IPS-18a (cell line): ENCODE data around the gene VPS54.

ENCODE experiments used
- H3K27ac ChIP-seq: one replicate; pipeline ENCODE4 v1.5.1; 2013; ENCODE audit warnings: low read length
- H3K27me3 ChIP-seq: one replicate; pipeline ENCODE4 v1.6.1; 2013; ENCODE audit warnings: mild to moderate bottlenecking, low read length; ENCODE audit not compliant: control insufficient read depth, insufficient read depth
- H3K36me3 ChIP-seq: one replicate; pipeline ENCODE4 v1.6.1; 2013; ENCODE audit warnings: low read depth, low read length; ENCODE audit not compliant: control insufficient read depth
- H3K4me1 ChIP-seq: one replicate; pipeline ENCODE4 v1.6.1; 2013; ENCODE audit warnings: low read depth, low read length; ENCODE audit not compliant: control insufficient read depth
- H3K4me3 ChIP-seq: one replicate; pipeline ENCODE4 v1.5.1; 2013; ENCODE audit warnings: low read length
- H3K9ac ChIP-seq: one replicate; pipeline ENCODE4 v1.6.1; 2013; ENCODE audit warnings: mild to moderate bottlenecking, low read length, moderate library complexity
- H3K9me3 ChIP-seq: one replicate; pipeline ENCODE4 v1.6.1; 2013; ENCODE audit warnings: low read depth, low read length; ENCODE audit not compliant: control insufficient read depth

VPS54 gene, protein sequence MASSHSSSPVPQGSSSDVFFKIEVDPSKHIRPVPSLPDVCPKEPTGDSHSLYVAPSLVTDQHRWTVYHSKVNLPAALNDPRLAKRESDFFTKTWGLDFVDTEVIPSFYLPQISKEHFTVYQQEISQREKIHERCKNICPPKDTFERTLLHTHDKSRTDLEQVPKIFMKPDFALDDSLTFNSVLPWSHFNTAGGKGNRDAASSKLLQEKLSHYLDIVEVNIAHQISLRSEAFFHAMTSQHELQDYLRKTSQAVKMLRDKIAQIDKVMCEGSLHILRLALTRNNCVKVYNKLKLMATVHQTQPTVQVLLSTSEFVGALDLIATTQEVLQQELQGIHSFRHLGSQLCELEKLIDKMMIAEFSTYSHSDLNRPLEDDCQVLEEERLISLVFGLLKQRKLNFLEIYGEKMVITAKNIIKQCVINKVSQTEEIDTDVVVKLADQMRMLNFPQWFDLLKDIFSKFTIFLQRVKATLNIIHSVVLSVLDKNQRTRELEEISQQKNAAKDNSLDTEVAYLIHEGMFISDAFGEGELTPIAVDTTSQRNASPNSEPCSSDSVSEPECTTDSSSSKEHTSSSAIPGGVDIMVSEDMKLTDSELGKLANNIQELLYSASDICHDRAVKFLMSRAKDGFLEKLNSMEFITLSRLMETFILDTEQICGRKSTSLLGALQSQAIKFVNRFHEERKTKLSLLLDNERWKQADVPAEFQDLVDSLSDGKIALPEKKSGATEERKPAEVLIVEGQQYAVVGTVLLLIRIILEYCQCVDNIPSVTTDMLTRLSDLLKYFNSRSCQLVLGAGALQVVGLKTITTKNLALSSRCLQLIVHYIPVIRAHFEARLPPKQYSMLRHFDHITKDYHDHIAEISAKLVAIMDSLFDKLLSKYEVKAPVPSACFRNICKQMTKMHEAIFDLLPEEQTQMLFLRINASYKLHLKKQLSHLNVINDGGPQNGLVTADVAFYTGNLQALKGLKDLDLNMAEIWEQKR

GRCh38 chr2:64019083-64019974 lies at the start of gene VPS54:
Gene VPS54 (minus strand): TSS chr2:64019428. CDS start chr2:63983999, 35,429 bp downstream.
- H3K4me3 ChIP-seq, result peak within 1 kb of the TSS; percentile 70
- peak within 1 kb of the TSS; percentile 73 for H3K9ac ChIP-seq
- peaks cover 17% of the 10 kb centered on the region for H3K4me1 ChIP-seq
- peak within 1 kb of the TSS; percentile 63 for H3K27ac ChIP-seq
- H3K27me3 ChIP-seq, result no peaks in the 10 kb centered on the region
- no peaks in the 10 kb centered on the region for H3K36me3 ChIP-seq
- H3K9me3 ChIP-seq, result no peaks in the 10 kb centered on the region

GRCh38 chr2:64067326-64067725 lies 48.1 kb upstream of the VPS54 start:
- H3K27ac ChIP-seq, result no peak overlapping the region
- H3K9ac ChIP-seq, result no peak overlapping the region
- H3K36me3 ChIP-seq, result no peaks in the 10 kb centered on the region
- no peaks in the 10 kb centered on the region for H3K27me3 ChIP-seq
- H3K4me1 ChIP-seq, result peaks cover 25% of the 10 kb centered on the region
- no peaks in the 10 kb centered on the region for H3K9me3 ChIP-seq
- no peak overlapping the region for H3K4me3 ChIP-seq

DNA sequence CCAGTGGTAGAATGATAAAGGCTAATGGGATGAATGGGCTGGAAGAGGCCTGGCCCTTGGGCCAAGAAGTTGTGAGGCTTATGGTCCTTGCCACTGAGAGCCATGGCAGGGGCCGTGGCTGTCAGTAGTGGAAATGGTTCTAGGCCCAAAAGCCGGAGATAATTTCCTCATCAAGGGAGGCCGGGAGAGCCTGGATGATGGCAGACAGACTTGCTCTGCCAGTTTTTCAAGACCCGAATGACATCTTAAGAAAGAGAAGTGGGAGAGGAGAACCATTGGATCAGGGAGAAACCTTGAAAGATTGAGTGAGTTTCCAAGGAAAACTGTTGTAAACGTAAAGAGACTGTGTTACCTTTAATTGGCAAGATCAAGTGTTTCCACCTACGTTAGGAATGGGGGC lies 46.3 kb upstream of the VPS54 start:
- Histone ChIP-seq H3K4me3 (no peak overlapping the region), H3K9me3 (no peaks in the 10 kb centered on the region), H3K27me3 (no peaks in the 10 kb centered on the region), H3K4me1 (peaks cover 20% of the 10 kb centered on the region), H3K27ac (no peak overlapping the region), H3K9ac (no peak overlapping the region), H3K36me3 (no peaks in the 10 kb centered on the region)

GRCh38 chr2:64063924-64064331 lies 44.7 kb upstream of the VPS54 start:
- Histone ChIP-seq H3K27me3 (no peaks in the 10 kb centered on the region), H3K4me3 (no peak overlapping the region), H3K4me1 (peaks cover 20% of the 10 kb centered on the region), H3K9ac (no peak overlapping the region), H3K27ac (no peak overlapping the region), H3K36me3 (no peaks in the 10 kb centered on the region), H3K9me3 (no peaks in the 10 kb centered on the region)

- no peaks in the 10 kb centered on the region for H3K9me3 ChIP-seq
- no peak overlapping the region for H3K4me3 ChIP-seq
- H3K4me1 ChIP-seq, result peaks cover 20% of the 10 kb centered on the region
- no peaks in the 10 kb centered on the region for H3K27me3 ChIP-seq
- no peak overlapping the region for H3K27ac ChIP-seq
- no peaks in the 10 kb centered on the region for H3K36me3 ChIP-seq
- no peak overlapping the region for H3K9ac ChIP-seq
Measured at GRCh38 chr2:64063454-64063853, 44.2 kb upstream of the VPS54 start.

DNA sequence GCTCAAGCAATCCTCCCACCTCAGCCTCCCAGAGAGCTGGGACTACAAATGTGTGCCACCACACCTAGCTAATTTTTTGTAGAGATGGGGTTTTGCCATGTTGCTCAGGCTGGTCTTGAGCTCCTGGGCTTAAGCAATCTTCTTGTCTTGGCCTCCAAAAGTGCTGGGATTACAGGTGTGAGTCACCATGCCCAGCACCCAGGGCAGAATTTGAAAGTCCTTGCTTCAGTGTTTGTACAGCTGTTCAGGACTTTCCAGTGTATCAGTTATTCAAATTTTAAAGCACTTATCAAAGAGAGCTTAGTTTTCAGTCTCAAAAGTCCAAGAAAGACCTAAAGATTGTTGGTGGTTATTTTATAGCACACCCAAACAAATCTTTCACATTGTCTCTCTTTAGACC lies 43.6 kb upstream of the VPS54 start:
- Histone ChIP-seq H3K9ac (no peak overlapping the region), H3K9me3 (no peaks in the 10 kb centered on the region), H3K27me3 (no peaks in the 10 kb centered on the region), H3K36me3 (no peaks in the 10 kb centered on the region), H3K27ac (no peak overlapping the region), H3K4me3 (no peak overlapping the region), H3K4me1 (peaks cover 20% of the 10 kb centered on the region)

DNA sequence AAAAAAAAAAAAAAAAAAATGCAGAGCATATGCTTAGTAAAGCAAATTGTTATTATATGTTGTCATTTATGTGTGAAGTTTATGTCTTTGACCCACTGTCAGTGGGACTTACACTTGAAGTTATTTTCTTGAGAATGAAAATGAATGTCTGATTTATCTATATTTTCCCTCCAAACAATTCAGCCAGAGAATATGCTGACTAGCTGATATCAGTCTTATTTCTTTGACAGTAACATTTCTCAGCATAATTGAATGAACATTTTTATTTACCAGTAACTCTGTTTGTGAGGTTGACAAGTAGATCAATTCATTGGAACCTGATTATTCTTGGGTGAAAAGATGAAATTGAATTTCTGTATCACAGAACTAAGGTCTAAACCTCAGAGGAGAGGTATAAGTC lies 40.0 kb upstream of the VPS54 start:
- Histone ChIP-seq H3K4me3 (no peak overlapping the region), H3K9me3 (no peaks in the 10 kb centered on the region), H3K4me1 (peaks cover 1% of the 10 kb centered on the region), H3K36me3 (no peaks in the 10 kb centered on the region), H3K27ac (no peak overlapping the region), H3K27me3 (no peaks in the 10 kb centered on the region), H3K9ac (no peak overlapping the region)

DNA sequence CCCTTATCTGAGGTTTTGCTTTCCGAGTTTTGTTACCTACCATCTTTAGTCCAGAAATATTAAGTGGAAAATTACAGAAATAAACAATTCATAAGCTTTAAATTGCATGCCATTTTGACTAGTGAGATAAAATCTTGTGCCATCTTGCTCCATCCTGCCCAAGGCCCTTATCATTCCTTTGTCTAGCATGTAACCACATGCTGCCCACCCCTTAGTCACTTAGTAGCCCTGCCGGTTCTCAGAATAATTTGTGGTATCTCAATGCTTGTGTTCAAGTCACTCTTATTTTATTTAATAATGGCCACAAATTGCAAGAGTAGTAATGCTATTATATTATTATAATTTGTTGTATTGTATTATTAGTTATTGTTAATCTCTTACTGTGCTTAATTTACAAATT lies 36.8 kb upstream of the VPS54 start:
- no peaks in the 10 kb centered on the region for H3K9me3 ChIP-seq
- H3K36me3 ChIP-seq, result no peaks in the 10 kb centered on the region
- no peaks in the 10 kb centered on the region for H3K27me3 ChIP-seq
- H3K4me3 ChIP-seq, result no peak overlapping the region
- no peak overlapping the region for H3K27ac ChIP-seq
- no peak overlapping the region for H3K9ac ChIP-seq
- peaks cover 12% of the 10 kb centered on the region for H3K4me1 ChIP-seq

DNA sequence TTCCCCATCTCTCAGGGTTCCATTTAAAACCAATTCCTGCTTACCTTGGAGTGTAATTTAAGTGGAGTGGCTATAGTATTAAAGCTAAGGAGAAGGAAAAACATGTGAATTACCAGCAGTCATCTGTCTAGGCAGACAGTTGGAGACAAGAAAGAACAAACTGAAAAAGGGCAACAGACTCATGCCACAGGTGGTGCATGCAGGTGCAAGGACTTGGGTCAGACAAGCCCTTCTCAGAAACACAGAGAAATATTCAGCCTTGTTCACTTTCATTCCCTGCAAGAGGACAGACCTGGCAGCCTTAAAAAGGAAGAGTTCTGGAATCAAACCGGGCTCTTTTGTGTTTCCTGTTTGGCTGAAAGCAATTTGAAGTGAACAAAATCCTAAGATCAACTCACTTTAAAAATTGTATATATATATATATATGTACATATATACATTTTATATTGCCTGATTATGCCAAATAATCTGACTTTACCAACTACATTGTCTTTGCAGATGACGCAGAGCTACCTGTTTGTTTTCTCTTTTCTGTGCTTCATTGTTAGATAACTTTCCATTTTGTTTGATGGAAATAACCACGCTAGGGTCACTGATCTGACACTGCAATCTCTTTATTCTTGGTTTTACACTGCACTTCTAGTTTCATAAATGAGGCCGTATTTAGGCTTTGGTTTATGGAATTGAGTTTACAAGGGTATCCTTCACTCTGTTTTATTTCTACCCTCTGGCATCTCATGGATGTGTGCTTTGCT lies 35.1 kb upstream of the VPS54 start:
- no peaks in the 10 kb centered on the region for H3K27me3 ChIP-seq
- H3K9ac ChIP-seq, result no peak overlapping the region
- no peak overlapping the region for H3K27ac ChIP-seq
- no peak overlapping the region for H3K4me3 ChIP-seq
- no peaks in the 10 kb centered on the region for H3K9me3 ChIP-seq
- peaks cover 16% of the 10 kb centered on the region for H3K4me1 ChIP-seq
- no peaks in the 10 kb centered on the region for H3K36me3 ChIP-seq

DNA sequence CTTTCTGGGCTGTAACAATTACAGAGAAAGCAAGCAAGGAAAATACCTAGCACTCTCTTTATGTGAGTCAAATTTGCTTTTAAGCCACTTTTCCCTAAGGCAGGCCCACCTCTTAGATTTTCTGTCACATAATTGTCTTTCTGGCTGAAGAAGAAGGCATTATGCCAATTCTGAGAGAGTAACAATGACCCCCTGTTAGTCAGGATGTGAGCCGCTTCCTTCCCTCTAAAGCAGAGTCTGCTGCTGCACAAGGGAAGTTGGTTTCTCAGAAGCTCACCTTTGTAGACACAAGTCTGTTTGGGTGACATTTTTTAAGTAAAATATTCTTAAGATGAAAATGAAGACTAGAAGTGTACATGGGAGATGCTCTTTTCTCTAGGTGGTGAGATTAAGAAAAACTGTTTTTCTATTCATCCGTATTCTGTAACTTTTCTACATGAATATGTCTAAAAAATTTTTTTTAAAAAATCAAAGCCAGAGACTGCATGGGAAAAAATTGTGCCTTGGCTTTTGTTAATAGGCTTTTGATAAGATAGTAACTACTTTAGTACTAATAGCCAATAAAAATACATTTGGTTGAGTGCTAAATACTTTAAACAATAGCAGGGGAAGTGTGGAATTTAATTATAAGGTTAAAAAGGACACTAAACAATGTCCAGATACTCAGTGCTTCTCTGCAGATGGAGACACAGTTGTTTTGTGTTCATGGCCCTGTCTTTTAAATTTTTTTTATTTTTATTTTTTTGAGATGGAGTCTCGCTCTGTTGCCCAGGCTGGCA lies 33.4 kb upstream of the VPS54 start:
- Histone ChIP-seq H3K4me1 (peaks cover 16% of the 10 kb centered on the region), H3K9me3 (no peaks in the 10 kb centered on the region), H3K27ac (no peak overlapping the region), H3K27me3 (no peaks in the 10 kb centered on the region), H3K9ac (no peak overlapping the region), H3K4me3 (no peak overlapping the region), H3K36me3 (no peaks in the 10 kb centered on the region)
